ENCODE measurements around the gene INPP4A. TPM values are rescaled to one million over a fixed set of nuclear protein-coding genes. Genes with fewer than 3 reads are reported as not detected.

INPP4A gene
- polyA plus RNA-seq, 2 of the 4 experiments (the other 2 are of a cell fraction): 9.4 to 16.0 TPM

DNA sequence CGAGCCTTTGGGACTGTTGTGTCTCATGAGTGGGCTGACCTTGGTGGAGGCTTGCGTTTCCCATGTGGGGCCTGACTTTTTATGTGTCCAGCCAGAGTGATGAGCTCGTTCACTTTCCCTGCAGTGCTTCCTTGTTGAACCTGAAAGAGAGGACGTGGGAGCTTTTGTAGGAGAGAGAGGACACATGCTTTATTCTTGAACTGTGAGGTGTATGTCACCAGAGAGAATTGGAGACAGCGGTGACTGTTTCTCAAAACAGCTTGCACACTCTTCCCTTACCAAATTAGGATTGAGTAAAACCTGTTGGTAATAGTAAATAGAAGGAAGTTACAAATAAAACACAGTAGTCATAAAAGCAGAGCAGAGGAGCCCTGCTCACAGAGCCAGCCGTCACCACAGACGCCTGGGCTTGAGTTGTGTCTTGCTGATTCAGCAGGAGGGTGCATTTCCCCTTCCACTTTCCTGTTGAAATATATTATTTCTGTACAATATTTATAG is 60.7 kb downstream of the INPP4A start (continued):
- TF ChIP-seq CBX2 (IDR thresholded peaks at IDR 0.05; ENCODE audit: borderline replicate concordance, low read depth): no peak
- TF ChIP-seq FOXS1 (CRISPR knock-in tag; IDR thresholded peaks at IDR 0.05): no peak

DNA sequence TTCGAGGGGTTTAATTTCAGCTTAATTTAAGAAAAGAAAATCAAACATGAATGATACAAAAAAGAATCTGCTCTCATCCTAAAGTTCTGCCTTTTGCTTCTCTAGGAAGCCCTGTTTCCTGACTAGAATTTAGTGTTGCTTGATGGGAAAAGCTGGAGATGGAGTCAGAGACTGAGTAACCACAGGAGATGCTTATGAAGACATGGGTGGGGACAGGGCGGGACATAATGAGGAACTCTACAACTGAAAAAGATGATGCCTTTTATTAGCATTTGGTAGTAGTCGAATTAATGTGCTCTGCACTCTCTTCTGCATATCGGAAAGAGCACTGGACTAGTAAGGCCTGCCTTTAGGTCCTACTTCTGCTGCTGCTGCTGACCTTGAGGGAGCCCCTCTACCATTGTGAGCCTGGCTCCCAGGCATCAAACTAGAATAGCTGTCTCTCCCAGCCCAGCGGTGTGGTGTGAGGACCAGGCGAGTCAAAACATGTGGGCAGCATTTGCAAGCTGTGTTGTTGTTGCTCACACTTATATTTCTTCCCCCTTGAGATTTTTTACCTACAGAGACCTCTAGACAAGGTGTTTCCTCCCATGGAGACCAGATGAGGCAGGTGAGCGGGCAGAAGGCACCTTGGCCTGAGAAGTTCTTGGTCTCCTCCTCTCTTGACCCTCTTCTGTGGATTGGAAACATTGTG is 61.5 kb downstream of the INPP4A start:
- no peak for DNase-seq (ENCODE audit: low read depth in 1 of 2, low spot score in 1 of 2)
- H3K4me2 ChIP-seq: no peak overlapping the region
- ChIA-PET CTCF (interaction anchor here (1.2 kb wide), 1 partner anchor 35 kb away, joined by 5 read pairs; no protein-coding TSS in a partner anchor), POLR2A (no interaction called here)
- no peaks in the 10 kb centered on the region for H3K9me3 ChIP-seq
- H3K27ac ChIP-seq: no peak overlapping the region
- H3K4me3 ChIP-seq: no peak overlapping the region
- no peak for ATAC-seq
- 90% methylated on average over 7 of the region's 7 CpGs for WGBS (ENCODE audit: missing lambda C conversion rate)
- H3K4me1 ChIP-seq: 0 out of 3 replicates have a peak, but pooled peaks cover 6% of the 10 kb centered on the region
- FAIRE-seq: no peak
- TF ChIP-seq FOSB (CRISPR knock-in tag; IDR thresholded peaks at IDR 0.05) (no peak), RCOR1 (IDR thresholded peaks at IDR 0.05; ENCODE audit: low read depth, low read length) (no peak), TFCP2L1 (CRISPR knock-in tag; IDR thresholded peaks at IDR 0.05) (no peak), ZSCAN20 (CRISPR knock-in tag; IDR thresholded peaks at IDR 0.05) (no peak), TP53 (CRISPR knock-in tag; IDR thresholded peaks at IDR 0.05) (no peak), ZNF302 (CRISPR knock-in tag; IDR thresholded peaks at IDR 0.05) (no peak), CBX2 (IDR thresholded peaks at IDR 0.05; ENCODE audit: borderline replicate concordance, low read depth) (no peak), SREBF2 (IDR thresholded peaks at IDR 0.05) (no peak), MAFK (IDR thresholded peaks at IDR 0.05; ENCODE audit: partially characterized antibody) (no peak)
- TF ChIP-seq, protein P1, sequence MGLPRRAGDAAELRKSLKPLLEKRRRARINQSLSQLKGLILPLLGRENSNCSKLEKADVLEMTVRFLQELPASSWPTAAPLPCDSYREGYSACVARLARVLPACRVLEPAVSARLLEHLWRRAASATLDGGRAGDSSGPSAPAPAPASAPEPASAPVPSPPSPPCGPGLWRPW (IDR thresholded peaks at IDR 0.05): no peak

DNA sequence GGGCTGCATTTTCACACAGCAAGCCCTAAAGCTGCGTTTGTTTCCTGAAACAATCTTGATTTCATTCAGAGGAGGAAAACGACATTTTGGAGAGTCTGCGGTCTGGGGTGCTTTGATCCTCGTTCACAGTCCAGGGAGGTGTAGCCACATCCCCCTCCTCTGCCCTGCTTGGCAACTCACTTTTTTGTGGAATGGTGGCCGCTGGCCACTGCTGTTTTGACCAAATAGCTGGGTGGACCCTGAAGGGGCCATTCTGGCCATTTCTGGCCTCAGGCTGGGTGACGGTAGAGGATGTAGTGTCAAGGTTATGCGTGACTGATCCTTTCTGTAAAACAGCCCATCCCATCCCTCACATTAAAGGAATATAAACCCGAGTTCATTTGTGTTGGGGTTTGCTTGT is 62.2 kb downstream of the INPP4A start:
- WGBS (ENCODE audit: missing lambda C conversion rate): 87% methylated on average over 8 of the region's 8 CpGs
- ATAC-seq (no peak), FAIRE-seq (no peak), DNase-seq (ENCODE audit: low read depth in 1 of 2, low spot score in 1 of 2) (no peak)
- Histone ChIP-seq H3K4me2 (no peak overlapping the region), H3K4me3 (no peak overlapping the region), H3K27ac (no peak overlapping the region), H3K4me1 (0 out of 3 replicates have a peak, but pooled peaks cover 6% of the 10 kb centered on the region), H3K9me3 (no peaks in the 10 kb centered on the region)
- CTCF ChIA-PET: interaction anchor here (0.9 to 1.2 kb wide), 2 partner anchors 14 to 34 kb away, joined by 3 to 5 read pairs; no protein-coding TSS in a partner anchor
- no peak for TF ChIP-seq HEYL (CRISPR knock-in tag; IDR thresholded peaks at IDR 0.05)
- TF ChIP-seq NFE2L2 (conservative IDR thresholded peaks at IDR 0.05; ENCODE audit: low read length): no peak
- TF ChIP-seq MYC (IDR thresholded peaks at IDR 0.05; ENCODE audit: borderline replicate concordance, low read length): no peak
- TF ChIP-seq GATA3 (IDR thresholded peaks at IDR 0.05; ENCODE audit: borderline replicate concordance): no peak
- no peak for TF ChIP-seq FOXS1 (CRISPR knock-in tag; IDR thresholded peaks at IDR 0.05)
- TF ChIP-seq HDAC2 (IDR thresholded peaks at IDR 0.05): no peak
- no peak for TF ChIP-seq POLR2AphosphoS2 (conservative IDR thresholded peaks at IDR 0.05; ENCODE audit: low read length)
- no peak for TF ChIP-seq CHD4 (IDR thresholded peaks at IDR 0.05; ENCODE audit: borderline replicate concordance)
- TF ChIP-seq NPAS2 (CRISPR knock-in tag; IDR thresholded peaks at IDR 0.05; ENCODE audit: borderline replicate concordance): no peak
- TF ChIP-seq, protein P2, sequence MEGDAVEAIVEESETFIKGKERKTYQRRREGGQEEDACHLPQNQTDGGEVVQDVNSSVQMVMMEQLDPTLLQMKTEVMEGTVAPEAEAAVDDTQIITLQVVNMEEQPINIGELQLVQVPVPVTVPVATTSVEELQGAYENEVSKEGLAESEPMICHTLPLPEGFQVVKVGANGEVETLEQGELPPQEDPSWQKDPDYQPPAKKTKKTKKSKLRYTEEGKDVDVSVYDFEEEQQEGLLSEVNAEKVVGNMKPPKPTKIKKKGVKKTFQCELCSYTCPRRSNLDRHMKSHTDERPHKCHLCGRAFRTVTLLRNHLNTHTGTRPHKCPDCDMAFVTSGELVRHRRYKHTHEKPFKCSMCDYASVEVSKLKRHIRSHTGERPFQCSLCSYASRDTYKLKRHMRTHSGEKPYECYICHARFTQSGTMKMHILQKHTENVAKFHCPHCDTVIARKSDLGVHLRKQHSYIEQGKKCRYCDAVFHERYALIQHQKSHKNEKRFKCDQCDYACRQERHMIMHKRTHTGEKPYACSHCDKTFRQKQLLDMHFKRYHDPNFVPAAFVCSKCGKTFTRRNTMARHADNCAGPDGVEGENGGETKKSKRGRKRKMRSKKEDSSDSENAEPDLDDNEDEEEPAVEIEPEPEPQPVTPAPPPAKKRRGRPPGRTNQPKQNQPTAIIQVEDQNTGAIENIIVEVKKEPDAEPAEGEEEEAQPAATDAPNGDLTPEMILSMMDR (IDR thresholded peaks at IDR 0.05): no peak
- no peak for TF ChIP-seq RFX5 (IDR thresholded peaks at IDR 0.05)
- TF ChIP-seq PHF8 (IDR thresholded peaks at IDR 0.05; ENCODE audit: borderline replicate concordance, low read depth): no peak
- TF ChIP-seq MAFK (IDR thresholded peaks at IDR 0.05; ENCODE audit: partially characterized antibody): no peak
- TF ChIP-seq FOSL2 (IDR thresholded peaks at IDR 0.05): no peak
- no peak for TF ChIP-seq FOSL2 (CRISPR knock-in tag; IDR thresholded peaks at IDR 0.05)
- TF ChIP-seq, protein P3, sequence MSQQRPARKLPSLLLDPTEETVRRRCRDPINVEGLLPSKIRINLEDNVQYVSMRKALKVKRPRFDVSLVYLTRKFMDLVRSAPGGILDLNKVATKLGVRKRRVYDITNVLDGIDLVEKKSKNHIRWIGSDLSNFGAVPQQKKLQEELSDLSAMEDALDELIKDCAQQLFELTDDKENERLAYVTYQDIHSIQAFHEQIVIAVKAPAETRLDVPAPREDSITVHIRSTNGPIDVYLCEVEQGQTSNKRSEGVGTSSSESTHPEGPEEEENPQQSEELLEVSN (IDR thresholded peaks at IDR 0.05; ENCODE audit: borderline replicate concordance, low read depth): no peak
- TF ChIP-seq EP300 (IDR thresholded peaks at IDR 0.05): no peak
- no peak for TF ChIP-seq EHF (CRISPR knock-in tag; IDR thresholded peaks at IDR 0.05)
- POLR2A ChIA-PET: interaction anchor here (0.5 kb wide), 1 partner anchor 67 kb away, joined by 4 read pairs; no protein-coding TSS in a partner anchor
